GM18520 (cell line): ENCODE results near the gene MUC16.
"Not testable (repeated sequence)": the region's sequence is repeated elsewhere in the genome, so short reads cannot be mapped to it uniquely, and the experiment has no call there.

ENCODE experiments used
- ATAC-seq: cut with Tn5 transposase; IDR thresholded peaks from one replicate; pipeline ENCODE4 v1.9.1; 2021; ENCODE audit not compliant: unreplicated experiment

MUC16 gene

GRCh38 chr19:9009935-9010651, at the start of gene MUC16:
TSS of gene MUC16 (minus strand) at chr19:9010409.
- ATAC-seq: no peak

GRCh38 chr19:9058905-9059667, 48.9 kb upstream of the MUC16 start:
- no peak for ATAC-seq

- ATAC-seq: no peak
These were observed 47.5 kb upstream of the MUC16 start for GRCh38 chr19:9057505-9058258.

DNA sequence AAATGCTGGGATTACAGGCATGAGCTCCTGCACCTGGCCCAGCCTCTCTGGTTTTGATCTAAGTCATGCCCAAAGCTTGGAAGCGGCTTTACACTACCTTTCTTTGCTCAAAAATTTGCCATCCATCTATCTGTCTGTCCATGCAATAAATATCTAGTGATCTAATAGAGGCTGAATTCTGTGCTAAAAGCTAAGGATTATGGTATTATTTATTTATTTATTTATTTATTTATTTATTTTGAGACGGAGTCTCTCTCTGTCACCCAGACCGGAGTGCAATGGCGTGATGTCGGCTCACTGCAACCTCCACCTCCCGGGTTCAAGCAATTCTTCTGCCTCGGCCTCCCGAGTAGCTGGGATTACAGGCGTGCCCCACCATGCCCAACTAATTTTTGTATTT, 45.9 kb upstream of the MUC16 start:
- ATAC-seq: not testable (repeated sequence)

- no peak for ATAC-seq
These were observed 44.6 kb upstream of the MUC16 start for GRCh38 chr19:9054765-9055164.

DNA sequence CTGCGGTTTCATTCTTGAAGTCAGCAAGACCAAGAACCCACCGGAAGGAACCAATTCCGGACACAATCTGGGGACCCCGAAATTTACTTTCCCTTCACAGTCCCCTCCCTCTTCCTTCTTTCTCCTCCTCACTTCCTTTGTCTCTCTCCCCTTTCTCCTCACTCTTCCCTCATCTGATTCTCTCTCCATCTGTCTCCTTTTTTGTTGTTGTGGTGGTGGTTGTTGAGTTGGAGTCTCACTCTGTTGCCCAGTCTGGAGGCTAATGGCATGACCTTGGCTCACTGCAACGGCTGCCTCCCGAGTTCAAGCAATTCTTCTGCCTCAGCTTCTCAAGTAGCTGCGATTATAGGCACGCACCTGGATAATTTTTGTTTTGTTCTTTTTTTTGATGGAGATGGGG, 44.0 kb upstream of the MUC16 start:
- no peak for ATAC-seq

- ATAC-seq: not testable (repeated sequence)
These were observed 43.5 kb upstream of the MUC16 start for GRCh38 chr19:9053674-9054073.

- no peak for ATAC-seq
These were observed 42.7 kb upstream of the MUC16 start for GRCh38 chr19:9052894-9053293.

DNA sequence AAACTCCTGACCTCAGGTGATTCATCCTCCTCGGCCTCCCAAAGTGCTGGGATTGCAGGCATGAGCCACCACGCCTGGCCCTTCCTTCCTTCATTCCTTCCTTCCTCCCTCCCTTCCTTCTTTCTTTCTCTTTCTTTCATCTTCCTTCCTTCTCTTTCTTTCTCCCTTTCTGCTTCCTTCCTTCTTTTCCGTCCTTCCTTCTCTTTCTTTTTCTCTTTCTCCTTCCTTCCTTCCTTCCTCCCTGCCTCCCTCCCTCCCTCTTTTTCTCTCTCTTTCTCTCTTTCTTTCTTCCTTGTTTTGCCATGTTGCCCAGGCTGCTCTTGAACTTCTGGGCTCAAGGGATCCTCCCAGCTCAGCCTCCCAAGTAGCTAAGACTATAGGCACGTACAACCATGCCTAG, 36.5 kb upstream of the MUC16 start:
- ATAC-seq: no peak

- no peak for ATAC-seq
These were observed 34.2 kb upstream of the MUC16 start for GRCh38 chr19:9044449-9044848.

DNA sequence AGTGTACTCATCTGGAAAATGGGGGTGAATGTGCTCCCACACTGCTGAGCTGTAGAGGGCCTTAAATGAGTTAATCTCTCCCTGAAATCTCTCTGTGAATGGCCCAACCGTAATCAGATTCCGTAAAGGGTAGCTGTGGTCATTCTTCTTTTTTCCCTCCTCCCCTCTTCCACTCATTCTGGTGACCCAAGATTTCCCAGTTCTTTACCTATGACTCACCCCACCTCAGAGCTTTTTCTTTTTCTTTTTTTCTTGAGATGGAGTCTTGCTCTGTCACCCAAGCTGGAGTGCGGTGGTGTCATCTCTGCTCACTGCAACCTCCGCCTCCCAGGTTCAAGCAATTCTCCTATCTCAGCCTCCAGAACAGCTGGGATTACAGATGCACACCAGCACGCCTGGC, 33.3 kb upstream of the MUC16 start:
- no peak for ATAC-seq

GRCh38 chr19:9041023-9041422, 30.8 kb upstream of the MUC16 start:
- ATAC-seq: no peak

GRCh38 chr19:9040131-9040530, 29.9 kb upstream of the MUC16 start:
- ATAC-seq: no peak

DNA sequence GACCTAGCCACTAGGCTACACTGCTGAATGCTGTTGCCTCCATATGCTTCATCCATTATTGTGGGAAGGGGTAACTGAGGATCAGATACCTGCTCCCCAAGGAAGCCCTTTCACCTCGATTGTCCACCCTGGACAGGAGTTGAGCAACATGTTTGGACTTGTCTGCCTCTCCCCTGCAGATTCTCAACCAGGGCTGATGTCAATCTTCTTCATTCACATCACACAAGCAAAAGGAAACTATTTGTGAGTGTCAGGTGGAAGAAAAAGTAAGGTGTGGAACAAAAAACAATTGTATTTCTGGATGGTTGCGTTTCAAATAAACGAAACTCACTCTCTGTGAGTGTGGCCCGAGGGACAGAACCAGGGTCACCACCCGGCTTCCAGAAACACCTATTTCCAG, 29.5 kb upstream of the MUC16 start:
- no peak for ATAC-seq

- ATAC-seq: no peak
These were observed 27.3 kb upstream of the MUC16 start for GRCh38 chr19:9037400-9038062.

DNA sequence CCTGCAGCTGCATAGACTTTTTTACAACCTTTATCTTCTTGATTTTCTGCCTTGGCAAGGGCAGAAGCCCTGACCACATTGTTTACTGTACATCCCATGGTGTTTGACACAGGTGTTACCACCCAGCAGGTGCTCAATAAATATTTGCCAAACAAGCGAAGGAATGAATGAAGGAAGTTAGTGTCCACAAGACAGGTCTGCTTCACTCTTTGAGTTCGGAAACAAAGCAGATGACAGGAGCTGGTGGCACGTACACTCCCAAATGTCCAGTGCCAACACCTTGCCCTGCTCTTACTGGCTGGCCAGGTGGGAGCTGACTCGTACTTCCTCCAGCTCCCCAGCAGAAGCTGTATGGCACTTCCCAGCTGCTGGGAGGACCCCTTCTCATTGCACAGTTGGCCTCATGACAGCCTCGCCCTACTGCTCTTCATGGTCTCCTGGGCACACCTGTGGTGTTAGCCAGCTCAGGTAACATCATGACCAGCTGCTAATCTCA, 22.0 kb upstream of the MUC16 start:
- ATAC-seq: no peak

DNA sequence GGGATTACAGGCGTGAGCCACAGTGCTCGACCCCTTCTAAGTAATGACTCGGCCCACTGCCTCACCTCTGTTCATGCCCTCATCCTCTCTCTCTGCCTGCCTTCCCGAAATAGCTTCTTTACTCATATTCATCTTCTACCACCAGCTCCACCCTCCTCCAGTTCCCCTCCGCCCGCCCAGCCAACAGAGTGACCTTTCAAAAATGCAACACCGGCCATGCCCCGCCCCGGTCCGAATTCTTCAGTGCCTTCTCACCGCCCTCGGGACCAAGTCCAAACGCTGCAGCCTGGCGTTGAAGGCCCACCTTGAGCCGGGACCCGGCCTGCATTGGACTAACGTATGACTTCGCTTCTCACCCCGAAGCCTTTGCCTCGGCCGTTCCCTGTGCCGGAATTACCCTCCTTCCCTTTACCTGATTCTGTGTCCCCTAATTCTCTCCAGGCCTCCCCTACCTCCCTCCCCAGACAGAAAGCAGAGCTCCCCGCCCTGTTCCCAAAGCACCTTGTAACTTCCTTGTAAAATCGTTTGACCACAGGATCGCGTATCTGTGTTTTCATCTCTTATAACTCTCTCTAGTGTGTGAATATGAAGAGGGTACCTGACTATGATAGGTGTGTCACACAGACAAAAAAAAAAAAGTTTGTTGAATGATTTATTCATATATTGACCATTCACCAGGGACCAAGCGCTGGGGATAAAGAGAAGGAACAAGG, 8.1 kb upstream of the MUC16 start:
- no peak for ATAC-seq

DNA sequence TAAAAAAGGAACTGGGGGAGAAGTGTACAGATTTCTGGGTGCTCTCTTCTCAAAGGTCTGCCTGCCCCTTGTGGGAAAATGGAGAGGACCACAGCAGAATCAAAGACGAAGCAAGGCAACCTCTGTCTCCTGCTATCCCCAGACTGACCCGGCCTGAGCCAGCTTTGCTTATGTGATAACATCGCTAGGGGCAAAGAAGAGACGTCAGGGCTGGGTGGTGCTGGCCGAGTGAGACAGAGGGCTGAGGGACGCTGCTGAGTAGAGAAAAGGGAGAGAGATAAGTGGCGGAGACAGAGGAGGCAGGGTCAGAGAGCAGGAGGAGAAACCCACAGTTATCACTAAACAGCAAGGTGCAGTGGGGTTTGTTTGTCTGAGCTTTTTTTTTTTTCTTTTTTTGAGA, 4.6 kb upstream of the MUC16 start:
- ATAC-seq: no peak

- ATAC-seq: no peak
These were observed 3.8 kb upstream of the MUC16 start for GRCh38 chr19:9013988-9014387.

GRCh38 chr19:9011875-9012274, 1.7 kb upstream of the MUC16 start:
- no peak for ATAC-seq

DNA sequence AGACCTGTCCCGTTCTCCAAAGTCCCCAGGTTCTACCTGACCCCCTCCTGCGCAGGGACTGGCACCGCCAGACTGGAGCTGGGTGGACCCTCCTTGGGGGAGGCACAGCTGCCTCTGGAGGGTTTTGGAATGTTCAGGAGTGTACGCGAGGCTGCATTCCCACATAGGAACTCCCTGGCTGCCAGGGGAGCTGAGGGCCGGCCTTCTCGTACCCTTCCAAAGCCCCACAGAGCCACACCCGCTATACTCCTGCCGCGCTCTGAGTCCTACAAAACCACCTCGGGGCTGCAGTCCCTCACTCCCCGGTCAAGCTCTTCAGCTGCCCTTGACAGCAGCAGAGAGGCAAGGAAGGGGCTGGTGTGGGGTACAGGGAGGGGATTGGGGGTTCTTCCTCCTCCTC, 484 bp upstream of the MUC16 start:
- no peak for ATAC-seq
